Measurements from ENCODE around the gene RXRA.

RXRA gene

GRCh38 chr9:134416385-134417015 is 90.2 kb downstream of the RXRA start:
- in situ Hi-C loops (cut with HindIII; ENCODE audit: low sequenced_read_pairs): no loop called here
- DNase-seq (ENCODE audit: low read depth): no peak
- no peak overlapping the region for H3K4me3 ChIP-seq (ENCODE audit: low read depth, low read length)
- TF ChIP-seq CTCF (IDR thresholded peaks at IDR 0.05; ENCODE audit: low read depth, low read length, missing control alignments): no peak

GRCh38 chr9:134418354-134418753 is 92.1 kb downstream of the RXRA start:
- DNase-seq (ENCODE audit: low read depth): no peak
- in situ Hi-C loops (cut with HindIII; ENCODE audit: low sequenced_read_pairs): no loop called here
- H3K4me3 ChIP-seq (ENCODE audit: low read depth, low read length): no peak overlapping the region
- TF ChIP-seq CTCF (IDR thresholded peaks at IDR 0.05; ENCODE audit: low read depth, low read length, missing control alignments): no peak

- TF ChIP-seq CTCF (IDR thresholded peaks at IDR 0.05; ENCODE audit: low read depth, low read length, missing control alignments): no peak
- no peak overlapping the region for H3K4me3 ChIP-seq (ENCODE audit: low read depth, low read length)
- no peak for DNase-seq (ENCODE audit: low read depth)
- in situ Hi-C loops (cut with HindIII; ENCODE audit: low sequenced_read_pairs): no loop called here
These were observed 92.9 kb downstream of the RXRA start for GRCh38 chr9:134419000-134419683.

- peak; percentile 35 for TF ChIP-seq CTCF (IDR thresholded peaks at IDR 0.05; ENCODE audit: low read depth, low read length, missing control alignments)
- DNase-seq (ENCODE audit: low read depth): no peak
- in situ Hi-C loops (cut with HindIII; ENCODE audit: low sequenced_read_pairs): no loop called here
- no peak overlapping the region for H3K4me3 ChIP-seq (ENCODE audit: low read depth, low read length)
These were observed 93.4 kb downstream of the RXRA start for GRCh38 chr9:134419684-134420076.

- H3K4me3 ChIP-seq (ENCODE audit: low read depth, low read length): no peak overlapping the region
- in situ Hi-C loops (cut with HindIII; ENCODE audit: low sequenced_read_pairs): no loop called here
- no peak for TF ChIP-seq CTCF (IDR thresholded peaks at IDR 0.05; ENCODE audit: low read depth, low read length, missing control alignments)
- no peak for DNase-seq (ENCODE audit: low read depth)
These were observed 94.1 kb downstream of the RXRA start for GRCh38 chr9:134420281-134420845.

GRCh38 chr9:134420974-134421432 is 94.7 kb downstream of the RXRA start:
- H3K4me3 ChIP-seq (ENCODE audit: low read depth, low read length): no peak overlapping the region
- DNase-seq (ENCODE audit: low read depth): no peak
- no peak for TF ChIP-seq CTCF (IDR thresholded peaks at IDR 0.05; ENCODE audit: low read depth, low read length, missing control alignments)
- in situ Hi-C loops (cut with HindIII; ENCODE audit: low sequenced_read_pairs): no loop called here

Data from astrocyte of the cerebellum (primary cell).